NCI-H1092 treated with DMSO at 0.1 percent for 48 hours (cell line): ENCODE results near the gene CCDC69.

Experiments used
- DNase-seq: peaks from one replicate; lab custom pipeline; 2025; lab: John Stamatoyannopoulos, UW

CCDC69 gene

DNA sequence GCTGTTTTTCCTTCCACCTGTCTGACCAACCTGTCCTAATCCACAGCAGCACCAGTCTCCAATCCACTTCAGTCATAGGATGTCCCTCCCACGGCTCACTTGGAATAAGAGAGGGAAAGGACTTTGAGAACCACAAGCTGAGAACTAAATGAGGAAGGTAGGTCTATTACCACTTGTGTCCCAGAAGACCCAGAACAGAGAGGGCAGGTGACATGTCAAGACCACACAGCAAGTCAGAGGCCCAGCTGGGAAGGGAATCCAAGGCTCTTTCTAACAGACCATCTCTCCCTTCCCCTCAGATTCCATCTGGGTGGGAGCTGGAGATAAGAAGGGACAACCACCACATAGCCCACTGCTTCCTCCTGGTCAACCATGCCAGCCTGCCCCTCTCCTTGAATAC is 81.0 kb downstream of the CCDC69 start:
- DNase-seq, result no peak

GRCh38 chr5:151141535-151141934 is 82.4 kb downstream of the CCDC69 start:
- no peak for DNase-seq

DNA sequence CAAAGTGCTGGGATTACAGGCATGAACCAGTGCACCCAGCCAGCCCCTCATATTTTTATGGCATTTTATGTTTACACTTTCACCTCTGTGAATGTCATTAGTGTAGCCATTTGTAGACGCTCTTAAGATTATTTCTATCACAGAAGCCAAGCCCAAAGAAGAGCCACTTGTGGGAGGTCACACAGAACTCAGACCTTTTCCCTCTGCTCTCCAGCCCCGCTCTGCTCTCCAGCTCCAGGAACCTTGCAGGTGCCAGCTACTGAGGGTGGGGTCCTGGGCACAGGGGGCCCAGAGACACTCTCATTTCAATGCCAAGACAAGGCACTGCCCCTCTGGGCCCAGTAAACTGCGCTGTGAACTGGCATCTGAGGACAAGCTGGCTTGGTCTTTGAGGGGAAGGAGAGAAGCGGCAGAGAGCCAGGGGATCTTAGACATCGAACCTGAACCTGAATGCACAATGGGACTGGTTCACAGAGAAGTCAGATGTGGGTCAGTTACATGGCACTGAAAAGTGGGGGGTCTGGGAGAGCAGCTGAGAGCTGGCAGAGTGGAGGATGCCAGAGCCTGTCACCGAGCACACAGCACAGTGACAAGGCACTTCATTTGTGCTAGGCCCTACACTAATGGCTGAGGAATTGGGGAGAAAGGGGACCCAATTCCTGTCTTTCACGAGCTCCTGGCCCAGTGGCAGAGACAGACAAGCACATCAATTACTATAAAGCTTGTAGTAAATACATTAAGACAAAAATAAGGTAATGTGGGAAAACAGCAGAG is 83.0 kb downstream of the CCDC69 start:
- DNase-seq, result no peak

DNA sequence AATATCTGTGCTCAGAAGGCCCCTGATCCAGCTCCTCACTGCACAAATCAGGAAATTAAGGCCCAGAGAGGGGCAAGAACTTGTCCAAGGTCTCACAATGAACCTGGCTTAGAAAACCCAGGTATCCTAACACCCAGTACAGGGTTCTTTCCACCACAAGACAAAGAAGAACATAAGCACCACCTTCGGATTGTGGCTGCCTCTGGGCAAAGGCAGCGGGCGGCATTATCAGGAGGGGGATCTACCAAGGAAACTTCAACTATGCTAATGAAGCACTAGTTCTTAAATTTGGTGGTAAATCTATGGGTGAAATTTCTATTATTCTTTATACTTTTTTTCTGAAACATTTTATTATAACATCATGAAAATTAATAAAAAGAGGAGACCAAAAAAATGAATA is 84.2 kb downstream of the CCDC69 start:
- no peak for DNase-seq

GRCh38 chr5:151139015-151139414 is 84.9 kb downstream of the CCDC69 start:
- no peak for DNase-seq

- no peak for DNase-seq
These were observed 85.8 kb downstream of the CCDC69 start for GRCh38 chr5:151138114-151138513.

GRCh38 chr5:151137067-151137825 is 86.6 kb downstream of the CCDC69 start:
- no peak for DNase-seq

DNA sequence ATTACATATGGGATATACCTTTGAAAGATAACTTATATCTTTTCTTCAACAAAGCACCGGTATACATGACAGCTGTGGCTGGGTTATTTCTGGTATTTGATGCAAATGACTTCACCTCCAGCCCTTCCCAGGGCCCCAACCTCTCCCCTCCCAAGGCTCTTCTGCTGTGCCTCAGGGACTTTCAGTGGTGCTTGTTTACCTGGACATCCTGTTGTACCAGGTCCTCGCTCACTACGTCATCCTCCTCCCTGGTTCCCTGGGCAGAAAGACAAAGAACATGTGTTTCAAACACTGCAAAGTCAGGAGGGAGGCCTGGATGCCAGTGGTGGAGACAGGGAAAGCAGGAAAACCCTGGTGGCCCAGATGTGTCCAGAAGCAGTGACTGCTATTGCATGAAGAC is 89.7 kb downstream of the CCDC69 start:
- DNase-seq, result no peak

- no peak for DNase-seq
These were observed 90.9 kb downstream of the CCDC69 start for GRCh38 chr5:151132963-151133362.
